GM19397 (cell line): ENCODE data around the gene HLA-G.

ENCODE experiments used
- ATAC-seq: cut with Tn5 transposase; IDR thresholded peaks from one replicate; pipeline ENCODE4 v1.9.1; 2021; ENCODE audit warnings: mild to moderate bottlenecking, moderate library complexity; ENCODE audit not compliant: unreplicated experiment

HLA-G gene

GRCh38 chr6:29815118-29815750 is 12.4 kb upstream of the HLA-G start:
- no peak for ATAC-seq

- ATAC-seq, result no peak
Measured at GRCh38 chr6:29816030-29816429, 11.6 kb upstream of the HLA-G start.

DNA sequence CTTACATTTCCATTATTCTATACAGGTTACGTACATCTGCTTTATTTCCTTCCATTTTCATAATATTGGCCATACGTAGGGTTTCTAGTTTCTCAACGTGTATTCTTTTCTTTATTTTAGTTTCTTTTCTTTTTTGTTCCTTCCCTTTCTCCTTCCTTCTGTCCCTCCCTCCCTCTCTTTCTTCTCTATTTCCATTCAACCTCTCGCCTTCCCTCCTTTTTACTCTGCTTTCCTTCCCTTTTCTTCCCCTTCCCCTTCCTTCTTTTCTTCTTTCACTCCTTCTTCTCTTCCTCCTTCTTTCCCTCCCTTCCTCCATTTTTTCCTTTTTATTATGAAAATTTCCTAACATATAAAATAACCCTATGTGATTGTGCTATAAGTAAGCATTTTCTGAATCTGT is 8.7 kb upstream of the HLA-G start:
- ATAC-seq, result no peak

GRCh38 chr6:29824144-29824543 is 3.5 kb upstream of the HLA-G start:
- ATAC-seq, result no peak

- ATAC-seq, result no peak
Measured at GRCh38 chr6:29825848-29826247, 1.8 kb upstream of the HLA-G start.

- no peak for ATAC-seq
Measured at GRCh38 chr6:29826271-29826670, 1.4 kb upstream of the HLA-G start.

- ATAC-seq, result no peak
Measured at GRCh38 chr6:29828471-29828797, 809 bp downstream of the HLA-G start.

DNA sequence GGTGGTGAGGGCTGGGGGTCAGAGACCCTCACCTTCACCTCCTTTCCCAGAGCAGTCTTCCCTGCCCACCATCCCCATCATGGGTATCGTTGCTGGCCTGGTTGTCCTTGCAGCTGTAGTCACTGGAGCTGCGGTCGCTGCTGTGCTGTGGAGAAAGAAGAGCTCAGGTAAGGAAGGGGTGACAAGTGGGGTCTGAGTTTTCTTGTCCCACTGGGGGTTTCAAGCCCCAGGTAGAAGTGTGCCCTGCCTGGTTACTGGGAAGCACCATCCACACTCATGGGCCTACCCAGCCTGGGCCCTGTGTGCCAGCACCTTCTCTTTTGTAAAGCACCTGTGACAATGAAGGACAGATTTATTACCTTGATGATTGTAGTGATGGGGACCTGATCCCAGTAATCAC is 2.1 kb downstream of the HLA-G start:
- ATAC-seq, result no peak

GRCh38 chr6:29830409-29830808 is 2.8 kb downstream of the HLA-G start:
- no peak for ATAC-seq

DNA sequence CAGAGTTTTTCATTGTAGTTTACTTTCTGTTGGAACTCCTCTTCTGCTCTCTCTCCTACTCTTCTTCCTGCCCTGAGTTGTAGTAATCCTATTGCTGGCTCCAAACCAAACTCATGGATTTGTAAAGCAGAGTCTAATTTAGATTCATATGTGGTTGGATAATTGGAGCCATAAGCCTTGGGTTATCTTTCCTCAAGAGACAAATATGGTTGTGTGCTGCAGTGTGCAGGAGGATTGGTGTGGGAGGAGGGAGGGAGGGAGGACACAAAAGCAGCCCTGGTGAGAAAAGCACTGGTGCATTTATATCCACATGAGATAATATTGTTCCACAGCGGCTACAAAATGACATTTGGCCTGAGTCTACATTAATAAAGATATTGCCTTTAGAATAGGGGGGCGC is 4.2 kb downstream of the HLA-G start:
- no peak for ATAC-seq

GRCh38 chr6:29834564-29835436 is 7.2 kb downstream of the HLA-G start:
- no peak for ATAC-seq

DNA sequence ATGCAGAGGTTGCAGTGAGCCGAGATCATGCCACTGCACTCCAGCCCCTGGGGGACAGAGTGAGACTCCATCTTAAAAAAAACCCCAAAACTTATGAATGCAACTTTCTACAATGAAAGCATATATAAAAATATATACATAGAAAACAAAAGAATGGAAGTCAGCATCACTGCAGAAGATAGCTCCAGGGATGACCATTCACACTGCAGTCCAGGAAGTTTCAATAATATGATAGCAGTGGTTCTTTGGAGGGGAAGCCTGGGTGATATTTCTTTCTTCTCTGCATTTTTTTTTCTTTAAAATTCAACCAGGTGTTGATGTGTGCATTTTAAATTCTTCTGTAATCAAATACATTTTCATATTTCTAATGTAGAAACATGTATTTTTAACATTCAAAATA is 12.3 kb downstream of the HLA-G start:
- no peak for ATAC-seq

DNA sequence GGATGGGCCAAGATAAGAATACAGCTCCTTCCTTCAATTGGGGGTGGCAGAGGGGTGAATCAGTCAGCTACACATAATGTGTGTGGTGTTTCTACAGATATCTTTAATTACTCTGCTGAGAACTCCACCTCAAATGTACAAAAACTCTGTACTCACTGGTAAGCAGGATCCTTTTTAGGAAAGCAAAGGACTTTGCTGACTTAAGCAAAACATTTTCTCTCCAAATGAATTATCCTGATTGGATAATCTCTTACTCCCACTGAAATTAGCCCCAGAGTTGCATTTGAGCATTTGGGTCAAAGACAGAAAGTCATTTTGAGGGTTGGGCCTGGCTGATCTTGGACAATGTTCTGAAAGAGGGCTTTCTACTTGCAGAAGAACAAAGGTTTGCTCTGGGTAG is 13.4 kb downstream of the HLA-G start:
- ATAC-seq, result no peak

- no peak for ATAC-seq
Measured at GRCh38 chr6:29845405-29846006, 17.9 kb downstream of the HLA-G start.

DNA sequence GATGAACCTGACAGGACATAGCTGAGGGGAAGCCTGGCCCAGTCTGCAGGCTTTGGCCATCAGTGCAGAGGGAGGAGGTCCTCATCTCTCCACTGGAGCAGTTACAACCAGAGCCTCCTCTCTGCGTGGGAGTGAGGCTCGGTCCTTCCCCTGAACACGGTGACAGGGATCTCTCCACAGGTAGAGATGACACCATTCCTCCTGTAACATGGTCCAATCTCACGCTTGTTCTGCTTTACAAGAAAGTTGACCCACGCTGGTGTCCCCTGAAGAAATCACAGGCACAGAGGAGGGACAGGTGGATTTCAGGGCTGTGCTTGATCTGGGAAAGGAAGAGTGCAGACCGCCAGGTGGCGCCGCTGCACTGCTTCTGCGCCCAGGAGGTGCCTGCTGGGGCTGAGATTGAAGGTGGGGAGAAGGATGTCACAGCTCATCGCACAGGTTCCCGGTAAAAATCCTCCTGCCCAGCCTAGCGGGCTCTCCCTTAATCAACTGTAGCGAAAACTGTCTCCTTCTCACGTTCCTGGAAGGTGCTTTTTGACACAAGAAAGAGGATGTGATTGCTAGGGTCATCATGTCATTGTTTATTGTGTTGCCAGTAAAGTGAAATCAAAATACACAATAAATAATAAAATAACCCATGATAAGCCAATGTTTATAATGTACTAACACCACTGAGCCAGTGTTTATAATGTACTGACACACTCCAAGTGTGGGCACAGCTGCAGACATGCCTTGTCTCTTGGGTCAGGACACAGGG is 20.4 kb downstream of the HLA-G start:
- no peak for ATAC-seq

DNA sequence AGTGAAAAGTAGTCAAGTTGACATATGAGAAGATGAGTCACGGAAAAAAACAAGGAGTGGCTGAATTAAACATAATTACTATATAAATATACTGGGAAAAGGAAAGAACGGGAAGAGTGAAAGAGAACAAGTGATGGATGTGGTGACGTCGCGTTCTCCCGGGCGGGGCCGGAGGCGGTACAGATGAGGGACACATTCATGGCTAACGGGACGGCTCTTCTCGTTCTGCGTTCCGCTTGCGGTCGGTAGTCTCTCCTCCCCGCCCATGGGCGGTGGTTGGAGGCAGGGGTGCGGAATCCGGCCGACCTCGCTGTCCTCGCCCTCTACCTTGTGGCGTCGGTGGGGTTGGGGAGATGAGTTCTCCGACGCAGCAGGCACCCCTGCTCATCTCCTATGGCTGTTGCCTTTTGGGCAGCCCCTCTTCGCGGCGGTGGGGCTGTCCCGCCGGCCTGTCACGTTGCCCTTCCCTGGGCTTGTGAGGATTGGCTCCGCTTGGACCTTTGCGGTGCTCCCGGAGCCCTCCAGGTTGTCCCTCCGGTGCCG is 22.5 kb downstream of the HLA-G start:
- no peak for ATAC-seq

DNA sequence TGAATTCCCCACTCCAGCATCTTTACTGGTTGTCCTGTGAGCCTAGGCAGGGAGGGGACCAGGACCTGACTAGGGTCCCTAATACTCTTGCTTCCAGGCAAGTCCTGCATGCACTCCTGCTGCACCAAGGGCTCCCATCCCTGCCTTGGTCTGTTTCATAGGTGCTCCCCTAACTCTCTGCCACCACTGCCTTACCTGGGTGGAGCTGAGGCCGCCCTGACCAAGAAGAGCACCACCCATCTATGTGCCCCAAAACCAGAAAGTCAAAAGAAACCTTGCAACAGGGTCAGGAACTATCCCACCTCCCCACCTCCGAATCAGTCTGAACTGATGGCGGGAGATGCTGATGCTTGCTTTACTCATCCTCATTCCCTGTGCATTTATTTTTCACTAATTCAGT is 23.6 kb downstream of the HLA-G start:
- no peak for ATAC-seq

- ATAC-seq, result no peak
Measured at GRCh38 chr6:29853245-29853644, 25.6 kb downstream of the HLA-G start.

- ATAC-seq, result no peak
Measured at GRCh38 chr6:29858006-29858405, 30.4 kb downstream of the HLA-G start.

DNA sequence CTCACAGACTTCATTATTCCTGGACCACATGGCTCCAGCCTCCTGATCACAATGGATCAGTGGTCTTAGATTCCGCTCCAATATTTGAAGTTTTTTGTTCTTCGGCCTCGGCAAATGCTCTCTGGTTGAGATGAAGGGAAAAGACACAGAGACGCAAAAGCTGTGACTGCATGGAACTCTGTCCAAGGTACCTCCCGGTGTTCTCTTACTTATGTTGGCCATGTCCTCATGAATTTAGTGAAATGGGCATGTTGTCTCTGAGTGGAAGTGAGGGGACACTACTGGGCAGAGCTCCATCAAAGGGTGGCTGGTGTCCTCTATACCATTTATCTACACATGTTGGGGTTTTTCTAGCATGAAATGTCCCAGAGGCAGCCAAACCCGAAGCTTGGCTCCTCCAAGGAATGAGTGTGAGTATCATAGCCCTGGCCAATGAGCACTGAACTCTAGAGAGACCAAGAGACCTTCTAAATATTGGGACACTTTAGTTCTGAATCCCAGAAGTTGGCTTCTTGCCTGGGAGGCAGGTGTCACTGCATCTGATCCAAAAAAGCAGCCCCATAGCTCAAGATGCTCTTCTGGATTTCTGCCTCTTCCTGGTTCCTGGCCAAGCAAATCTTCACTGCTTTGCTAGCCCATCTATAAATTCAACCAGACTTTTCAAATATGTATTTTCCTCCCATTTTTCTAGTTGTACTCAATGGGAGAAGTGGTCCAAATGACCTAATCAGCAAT is 34.1 kb downstream of the HLA-G start:
- no peak for ATAC-seq
